ENCODE data around the gene CDC14A.
A peak's percentile ranks its signal among the peaks of the same experiment; 100 is the strongest.
"Not testable (repeated sequence)": the region's sequence is repeated elsewhere in the genome, so short reads cannot be mapped to it uniquely, and the experiment has no call there.

CDC14A gene

DNA sequence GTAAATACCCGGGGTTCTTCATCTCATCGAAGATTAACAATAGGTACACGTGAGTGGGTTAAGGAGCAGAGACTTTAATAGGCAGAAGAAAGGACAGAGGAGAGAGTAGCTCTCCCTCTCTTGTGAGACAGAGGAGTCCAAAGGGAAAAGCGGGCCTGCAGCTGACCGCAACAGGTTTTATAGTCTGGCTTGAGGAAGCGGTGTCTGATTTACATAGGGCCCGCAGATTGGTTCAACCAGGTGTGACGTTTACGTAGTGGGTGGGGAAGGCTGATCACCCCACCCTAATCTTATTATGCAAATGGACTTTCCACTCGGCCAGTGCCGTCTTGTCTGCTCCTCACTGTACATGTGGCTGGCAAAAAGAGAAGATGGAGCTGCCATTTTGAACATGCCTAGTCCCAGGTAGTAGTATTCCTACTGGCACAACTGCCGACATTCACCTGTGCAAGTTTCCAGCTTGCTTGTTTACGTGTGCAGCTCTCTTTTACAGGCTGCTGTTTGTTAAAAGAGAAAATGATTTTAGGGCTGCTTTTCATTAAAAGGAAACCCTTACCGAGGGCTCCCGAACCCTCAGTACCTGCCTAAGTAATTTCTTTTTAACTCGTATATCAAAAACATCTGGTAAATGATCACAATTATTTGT, 10.6 kb downstream of the CDC14A start:
- peak; percentile 88 for DNase-seq (ENCODE audit: low spot score)

- no peak for DNase-seq (ENCODE audit: low spot score)
These were observed 11.5 kb downstream of the CDC14A start for GRCh38 chr1:100363831-100364230.

GRCh38 chr1:100364697-100365096, 12.4 kb downstream of the CDC14A start:
- no peak for DNase-seq (ENCODE audit: low spot score)

DNA sequence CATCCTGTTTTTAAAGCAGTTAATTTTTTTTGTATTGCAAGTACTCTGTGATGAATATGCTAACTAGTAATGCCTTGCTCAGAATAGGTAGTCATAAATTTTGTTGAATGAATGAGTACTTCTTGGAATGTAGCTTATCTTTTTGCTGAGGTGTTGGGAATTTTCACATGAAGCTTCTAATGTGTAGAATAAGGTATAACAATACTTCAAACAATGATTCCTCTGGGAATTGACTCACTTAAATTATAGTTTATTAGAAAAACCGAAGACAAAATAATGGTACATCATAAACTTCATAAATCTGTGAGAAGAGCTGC, 13.9 kb downstream of the CDC14A start:
- no peak for DNase-seq (ENCODE audit: low spot score)

DNA sequence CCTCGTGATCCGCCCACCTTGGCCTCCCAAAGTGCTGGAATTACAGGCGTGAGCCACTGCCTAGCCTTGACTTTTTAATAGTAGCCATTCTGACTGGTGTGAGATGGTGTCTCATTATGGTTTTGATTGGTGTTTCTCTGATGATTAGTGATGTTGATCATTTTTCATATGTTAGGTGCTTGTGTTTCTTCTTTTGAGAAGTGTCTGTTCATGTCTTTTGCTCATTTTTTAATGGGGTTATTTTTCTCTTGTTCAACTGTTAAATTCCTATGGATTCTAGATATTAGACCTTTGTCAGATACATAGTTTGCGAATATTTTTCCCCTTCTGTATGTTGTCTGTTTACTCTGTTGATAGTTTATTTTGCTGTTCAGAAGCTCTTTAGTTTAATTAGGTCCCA, 17.0 kb downstream of the CDC14A start:
- not testable (repeated sequence) for DNase-seq (ENCODE audit: low spot score)

- DNase-seq (ENCODE audit: low spot score) = not testable (repeated sequence)
These were observed 21.6 kb downstream of the CDC14A start for GRCh38 chr1:100373953-100374352.

DNA sequence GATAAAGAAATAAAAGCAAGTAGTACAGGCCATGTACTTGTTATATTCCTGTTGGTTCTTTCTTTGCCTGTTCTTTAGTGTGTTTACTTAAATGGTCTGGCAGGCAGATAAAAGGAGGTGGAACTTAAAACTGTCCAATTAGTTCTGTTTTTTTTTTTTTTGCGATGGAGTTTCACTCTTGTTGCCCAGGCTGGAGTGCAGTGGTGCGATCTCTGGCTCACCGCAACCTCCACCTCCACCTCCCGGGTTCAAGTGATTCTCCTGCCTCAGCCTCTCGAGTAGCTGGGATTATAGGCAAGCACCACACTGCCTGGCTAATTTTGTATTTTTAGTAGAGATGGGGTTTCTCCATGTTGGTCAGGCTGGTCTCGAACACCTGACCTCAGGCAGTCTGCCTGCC, 24.6 kb downstream of the CDC14A start:
- not testable (repeated sequence) for DNase-seq (ENCODE audit: low spot score)

DNA sequence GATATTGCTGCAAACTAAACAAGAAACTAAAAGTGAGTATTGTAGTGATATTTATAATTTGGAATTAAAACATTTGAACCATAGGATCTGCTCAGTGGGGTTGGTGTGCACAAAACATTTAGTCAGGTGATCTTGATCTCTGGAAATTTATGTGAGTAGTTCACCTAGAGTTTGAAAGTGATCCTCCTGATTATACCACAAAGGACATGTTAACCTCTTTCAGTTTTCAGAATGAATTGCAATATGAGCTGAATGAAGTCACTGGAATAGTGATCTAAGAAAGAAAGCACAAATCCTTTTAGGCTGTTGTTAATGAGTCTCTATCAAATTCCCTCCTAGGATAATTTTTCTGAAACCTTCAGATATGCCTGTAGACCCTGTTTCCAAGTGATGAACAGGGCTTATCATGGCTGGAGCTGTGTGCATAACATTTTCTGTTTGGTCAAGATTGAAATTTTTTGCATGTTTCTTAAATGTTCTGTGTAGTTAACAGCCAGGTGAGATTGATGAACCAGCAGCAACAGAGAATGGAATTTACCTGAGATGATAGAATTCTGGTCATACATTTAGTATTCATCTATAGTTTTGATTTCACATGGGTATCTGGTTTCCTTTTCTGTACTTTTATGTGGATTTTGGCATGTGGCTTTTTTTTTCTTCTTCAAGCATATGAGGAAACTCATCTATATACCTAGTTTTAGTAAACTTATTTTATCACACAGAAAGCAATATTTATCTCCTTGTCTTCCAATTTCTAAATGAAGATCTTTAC, 25.5 kb downstream of the CDC14A start:
- no peak for DNase-seq (ENCODE audit: low spot score)

DNA sequence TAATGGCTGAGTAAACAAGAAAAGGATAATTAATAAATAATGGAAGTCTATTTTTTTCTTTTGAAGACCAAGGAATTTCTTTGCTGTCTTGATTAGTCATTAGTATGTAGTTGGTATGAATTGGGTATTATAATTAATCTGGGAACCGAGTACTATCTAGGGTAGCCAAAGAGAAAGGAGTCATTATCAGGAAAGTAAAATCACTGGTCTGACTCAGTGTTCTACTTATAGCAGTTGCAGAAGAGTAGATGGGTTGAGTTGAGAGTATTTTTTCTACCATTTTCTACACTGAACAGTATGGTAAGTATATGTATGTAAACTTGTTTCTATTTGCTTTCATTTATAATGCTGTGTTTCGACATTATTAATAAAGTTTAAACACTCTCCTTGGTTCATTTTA, 26.6 kb downstream of the CDC14A start:
- no peak for DNase-seq (ENCODE audit: low spot score)

GRCh38 chr1:100380635-100381034, 28.3 kb downstream of the CDC14A start:
- DNase-seq (ENCODE audit: low spot score) = no peak

DNA sequence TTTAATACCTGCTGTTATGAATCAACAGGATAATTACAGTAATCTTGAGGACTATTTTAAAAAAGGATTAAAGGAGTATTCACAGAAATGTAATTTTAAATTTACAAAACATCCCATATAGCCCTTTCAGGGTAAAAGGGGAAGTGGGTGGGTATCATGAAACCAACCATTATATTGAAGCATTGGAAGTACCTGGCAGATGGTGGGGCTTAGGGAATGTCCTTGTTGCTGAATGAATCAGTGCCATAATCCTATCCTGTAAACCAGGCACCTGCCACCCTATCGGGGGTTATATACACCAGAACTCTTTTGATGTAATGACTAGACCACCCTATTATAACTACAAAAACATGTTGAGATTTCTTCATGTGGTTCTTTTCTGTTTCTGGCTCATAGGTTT, 30.4 kb downstream of the CDC14A start:
- no peak for DNase-seq (ENCODE audit: low spot score)

DNA sequence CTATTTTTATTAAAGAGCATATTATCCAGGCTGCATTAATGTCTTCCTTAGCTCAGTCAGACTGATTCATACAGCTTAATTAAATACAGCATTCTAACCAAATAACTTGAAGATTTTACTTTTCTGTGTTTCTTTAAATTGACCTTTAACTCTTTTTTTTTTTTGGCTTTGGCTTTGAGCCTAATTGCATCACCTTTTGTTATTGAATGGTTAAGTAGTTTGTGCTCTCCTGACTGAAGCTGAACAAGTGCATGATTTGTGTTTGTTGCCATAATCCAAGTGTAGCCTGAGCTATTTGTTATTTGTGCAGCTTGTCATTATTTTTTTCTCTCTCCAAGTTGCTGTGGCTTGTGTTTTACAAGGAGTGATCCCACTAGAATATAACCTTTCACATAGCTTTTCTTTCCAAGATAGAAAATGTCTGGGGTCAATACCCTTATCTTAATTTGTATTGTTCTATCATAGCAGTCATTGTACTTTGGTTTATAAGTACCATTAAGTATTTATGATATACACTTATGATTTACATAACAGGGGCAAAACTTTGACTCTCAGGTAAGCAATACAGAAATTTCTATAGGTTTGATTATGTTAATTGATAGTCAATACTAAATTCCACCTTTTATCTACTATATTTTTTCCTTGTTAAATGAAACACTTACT, 31.6 kb downstream of the CDC14A start:
- DNase-seq (ENCODE audit: low spot score) = no peak

DNA sequence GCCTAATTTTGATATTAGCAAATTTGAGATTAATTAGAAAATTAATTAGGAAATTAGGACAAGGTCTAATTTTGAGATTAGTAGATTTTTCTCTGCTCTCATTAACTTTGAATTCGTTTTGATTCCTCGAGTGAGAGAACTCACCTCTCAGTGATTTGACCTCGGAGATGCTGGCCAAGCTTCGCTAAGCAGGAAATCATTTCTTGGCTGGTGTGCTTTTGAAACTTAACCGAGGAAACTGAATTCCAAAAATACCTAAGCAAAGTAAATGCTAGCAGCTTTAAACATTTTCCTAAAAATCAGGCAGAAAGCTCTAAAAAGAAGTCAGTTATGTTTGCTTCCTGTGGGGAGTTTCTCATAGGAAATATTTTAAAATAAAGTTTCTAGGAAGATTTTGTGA, 34.9 kb downstream of the CDC14A start:
- DNase-seq (ENCODE audit: low spot score) = no peak

GRCh38 chr1:100387657-100388350, 35.5 kb downstream of the CDC14A start:
- no peak for DNase-seq (ENCODE audit: low spot score)

DNA sequence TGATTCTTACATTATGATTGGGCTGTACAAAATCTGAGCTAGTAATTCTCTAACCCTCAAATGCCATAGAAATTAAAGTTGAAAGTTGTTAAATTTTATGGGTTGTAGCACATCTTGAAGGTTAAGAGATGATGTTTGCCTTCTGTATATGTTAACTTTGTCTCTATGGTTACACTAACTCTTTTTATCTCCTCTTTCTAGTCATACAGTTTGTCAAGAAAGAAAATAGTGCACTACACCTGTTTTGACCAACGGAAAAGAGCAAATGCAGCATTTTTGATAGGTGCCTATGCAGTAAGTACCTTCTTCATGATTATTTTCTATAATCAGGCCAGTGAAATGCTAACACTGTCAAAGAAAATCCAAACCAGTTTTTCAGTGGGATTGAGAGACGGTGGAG, 38.2 kb downstream of the CDC14A start:
- DNase-seq (ENCODE audit: low spot score) = no peak

- DNase-seq (ENCODE audit: low spot score) = no peak
These were observed 39.4 kb downstream of the CDC14A start for GRCh38 chr1:100391675-100392074.

GRCh38 chr1:100392756-100393155, 40.5 kb downstream of the CDC14A start:
- no peak for DNase-seq (ENCODE audit: low spot score)

DNA sequence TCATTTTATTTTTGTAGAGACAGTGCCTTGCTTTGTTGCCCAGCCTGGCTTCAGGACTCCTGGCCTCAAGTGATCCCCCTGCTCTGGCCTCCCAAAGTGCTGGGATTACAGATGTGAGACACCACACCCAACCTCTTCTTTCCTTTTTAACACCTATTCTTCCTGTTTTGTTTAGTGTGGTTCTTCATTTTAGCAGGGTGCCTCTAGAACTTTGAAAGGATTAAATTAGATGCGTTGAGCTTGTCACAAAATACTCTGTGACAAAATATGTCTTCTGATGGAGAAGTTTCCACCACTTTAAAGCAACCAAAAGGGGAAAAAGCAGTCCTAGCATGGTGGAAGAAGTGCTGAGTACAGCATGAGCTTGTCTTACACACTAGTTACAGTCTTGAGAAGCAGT, 42.0 kb downstream of the CDC14A start:
- no peak for DNase-seq (ENCODE audit: low spot score)

GRCh38 chr1:100395913-100396312, 43.6 kb downstream of the CDC14A start:
- no peak for DNase-seq (ENCODE audit: low spot score)

DNA sequence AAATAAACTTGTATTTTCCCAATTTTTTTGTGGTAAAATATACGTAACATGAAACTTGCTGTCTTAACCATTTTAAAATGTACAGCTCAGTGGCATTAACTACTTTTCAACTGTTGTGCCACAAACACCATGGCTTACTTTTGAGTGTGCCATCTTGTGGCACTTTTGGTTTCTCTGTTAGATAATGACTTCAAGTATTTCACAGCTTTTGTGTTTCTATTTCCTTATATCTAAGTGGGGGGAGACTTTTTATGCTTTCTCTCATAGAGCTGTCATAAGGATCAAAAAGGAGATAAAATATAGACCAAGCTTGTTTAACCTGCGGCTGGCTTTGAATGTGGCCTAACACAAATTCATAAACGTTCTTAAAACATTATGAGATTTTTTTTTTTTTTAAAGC, 44.3 kb downstream of the CDC14A start:
- DNase-seq (ENCODE audit: low spot score) = no peak

- DNase-seq (ENCODE audit: low spot score) = no peak
These were observed 45.4 kb downstream of the CDC14A start for GRCh38 chr1:100397681-100398080.

- DNase-seq (ENCODE audit: low spot score) = no peak
These were observed 46.3 kb downstream of the CDC14A start for GRCh38 chr1:100398648-100399047.

Measured in SK-N-DZ (cell line).